CD4-positive, alpha-beta T cell treated with Interferon gamma for 1 hour (primary cell): Measurements from ENCODE around the gene SCGB1D2.

ENCODE experiments used
- DNase-seq: peaks from one replicate; pipeline ENCODE4 v3.0.0-alpha.2; 2020

Gene SCGB1D2

DNA sequence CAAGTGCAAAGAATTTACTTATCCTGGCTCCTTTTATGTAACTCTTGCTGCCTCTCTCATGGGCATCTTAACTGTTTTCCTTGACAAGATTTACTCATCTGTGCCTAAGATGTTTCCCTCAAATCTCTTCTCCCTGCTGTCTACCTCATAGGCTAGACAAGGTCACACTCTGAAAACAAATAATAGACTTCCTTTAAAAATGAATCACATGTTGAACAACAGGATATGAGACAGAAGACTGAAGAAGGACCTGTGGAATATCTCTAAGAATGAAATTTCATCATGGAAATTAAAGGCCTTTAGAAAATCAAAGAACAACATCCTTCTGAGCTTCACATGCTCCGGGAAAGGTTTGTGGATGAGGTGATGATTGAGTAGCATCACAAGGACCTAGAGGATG, 22.0 kb downstream of the SCGB1D2 start:
- no peak for DNase-seq

DNA sequence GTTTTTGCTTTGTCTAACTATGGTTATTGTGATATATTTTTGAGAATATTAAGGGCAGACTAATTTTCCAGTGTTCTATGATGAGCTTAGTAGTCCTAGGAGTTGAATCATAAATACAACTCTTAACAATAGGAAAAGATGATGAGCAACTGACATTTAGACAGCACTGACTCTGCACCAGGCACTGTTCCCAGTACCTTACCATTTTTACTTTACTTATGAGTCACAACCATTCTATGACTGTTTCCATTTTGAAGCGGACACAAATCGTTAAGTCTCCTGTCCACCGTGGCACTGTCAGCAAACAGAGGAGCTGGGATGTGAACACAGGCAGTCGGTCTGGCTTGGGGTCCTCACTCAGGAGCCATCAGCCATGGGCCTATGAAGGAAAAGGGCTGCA, 24.5 kb downstream of the SCGB1D2 start:
- no peak for DNase-seq

DNA sequence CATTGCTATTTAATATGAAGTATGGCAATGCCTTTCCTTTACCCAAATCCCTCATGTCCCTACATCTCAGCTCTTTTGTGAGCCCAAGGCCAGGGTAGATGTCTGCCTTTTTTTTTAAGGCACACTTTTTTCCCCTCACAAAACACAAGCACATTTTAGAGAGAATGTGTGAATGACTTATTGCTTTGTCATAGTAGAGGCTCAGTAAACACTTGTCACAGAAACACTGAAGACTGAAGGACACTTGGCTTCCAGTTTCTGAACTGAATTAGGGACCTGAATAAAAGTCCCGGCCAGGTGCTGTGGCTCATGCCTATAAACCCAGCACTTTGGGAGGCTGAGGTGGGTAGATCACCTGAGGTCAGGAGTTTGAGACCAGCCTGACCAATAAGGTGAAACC, 25.0 kb downstream of the SCGB1D2 start:
- DNase-seq, result no peak

GRCh38 chr11:62267576-62267975, 25.5 kb downstream of the SCGB1D2 start:
- no peak for DNase-seq

DNA sequence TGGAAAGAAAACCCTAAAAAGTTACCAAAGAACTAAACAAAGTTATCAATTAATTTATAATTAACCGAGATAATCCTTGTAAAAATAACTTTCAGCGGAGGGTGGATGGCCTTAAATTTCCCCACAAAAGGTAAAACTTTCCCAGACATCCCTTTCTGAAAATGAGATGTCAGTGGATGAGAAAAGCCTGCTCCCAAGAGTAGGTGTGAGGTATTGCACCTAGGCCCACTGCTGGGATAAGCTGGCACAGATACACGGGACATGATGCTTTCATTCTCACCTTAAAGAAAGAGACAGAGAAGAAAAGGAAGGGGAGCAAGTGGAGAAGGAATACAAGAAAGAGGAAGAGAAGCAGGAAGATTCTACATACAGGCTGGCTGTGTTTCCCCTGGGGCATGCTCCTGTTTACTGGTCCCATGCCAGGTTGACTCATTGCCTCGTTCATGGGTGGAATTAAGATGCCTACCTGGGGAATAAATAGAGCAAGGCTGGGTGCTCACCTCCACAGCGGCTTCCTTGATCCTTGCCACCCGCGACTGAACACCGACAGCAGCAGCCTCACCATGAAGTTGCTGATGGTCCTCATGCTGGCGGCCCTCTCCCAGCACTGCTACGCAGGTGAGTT, 27.7 kb downstream of the SCGB1D2 start, which contains the start of gene SCGB2A2:
TSS of gene SCGB2A2 (plus strand) at position 505 of the 625 bp plus-strand sequence. CDS start at position 564, 59 bp downstream.
- no peak for DNase-seq

- DNase-seq, result no peak
These were observed 31.2 kb downstream of the SCGB1D2 start for GRCh38 chr11:62273284-62273683.

GRCh38 chr11:62273789-62274275, 31.8 kb downstream of the SCGB1D2 start:
- no peak for DNase-seq

GRCh38 chr11:62280452-62280851, 38.4 kb downstream of the SCGB1D2 start:
- DNase-seq, result no peak
